SK-N-SH (cell line): ENCODE measurements around the gene CCR5.

Experiments used
- CHD2 ChIP-seq: fragments of 150-350 bp; IDR thresholded peaks from 2 replicates; pipeline ENCODE4 v1.6.1; 2018; ENCODE audit warnings: low read length; ENCODE audit not compliant: partially characterized antibody
- CTCF ChIP-seq: fragments of 200-600 bp; sonication (generic); IDR thresholded peaks from 2 replicates; pipeline ENCODE4 v1.6.1; 2017; ENCODE audit warnings: antibody characterized with exemption, mild to moderate bottlenecking, moderate library complexity
- ELF1 ChIP-seq: IDR thresholded peaks from 2 replicates; pipeline ENCODE4 v1.4.0; 2012
- EP300 ChIP-seq, 2 experiments: IDR thresholded peaks; 2 replicates each; pipeline versions ENCODE4 v1.4.0 to v1.6.1; 2012; ENCODE audit warnings: borderline replicate concordance in 1 of 2, low read depth in 1 of 2, low read length in 1 of 2
- JUND ChIP-seq: IDR thresholded peaks from 2 replicates; pipeline ENCODE4 v1.4.0; 2012
- NRF1 ChIP-seq: IDR thresholded peaks from 2 replicates; pipeline ENCODE4 v1.6.1; 2012; ENCODE audit warnings: low read depth, mild to moderate bottlenecking, low read length
- PBX3 ChIP-seq: IDR thresholded peaks from 2 replicates; pipeline ENCODE4; 2012
- POLR2AphosphoS5 ChIP-seq: IDR thresholded peaks from 2 replicates; pipeline ENCODE4 v1.6.1; 2012; ENCODE audit warnings: low read depth, low read length
- REST ChIP-seq: IDR thresholded peaks from 2 replicates; pipeline ENCODE4 v1.6.1; 2012; ENCODE audit warnings: mild to moderate bottlenecking, low read depth, low read length, moderate library complexity
- SIN3A ChIP-seq: IDR thresholded peaks from 2 replicates; pipeline ENCODE4 v1.6.1; 2012; ENCODE audit warnings: low read depth, mild to moderate bottlenecking, low read length, moderate library complexity, borderline replicate concordance
- TEAD4 ChIP-seq: IDR thresholded peaks from 2 replicates; pipeline ENCODE4 v1.4.0; 2012; ENCODE audit warnings: mild to moderate bottlenecking, borderline replicate concordance; ENCODE audit not compliant: insufficient read depth
- USF1 ChIP-seq: IDR thresholded peaks from 2 replicates; pipeline ENCODE4 v1.4.0; 2012; ENCODE audit warnings: low read depth, borderline replicate concordance
- YY1 ChIP-seq: IDR thresholded peaks from 2 replicates; pipeline ENCODE4 v1.4.0; 2012; ENCODE audit warnings: low read depth, mild to moderate bottlenecking
- ZBTB33 ChIP-seq: IDR thresholded peaks from 2 replicates; pipeline ENCODE4 v1.4.0; 2012; ENCODE audit warnings: low read depth, borderline replicate concordance

- TF ChIP-seq CTCF (no peak), NRF1 (no peak), EP300 (IDR thresholded peaks at IDR 0.05; ENCODE audit: borderline replicate concordance in 1 of 2, low read depth in 1 of 2, low read length in 1 of 2) (no peak), YY1 (no peak), JUND (no peak), ZBTB33 (no peak), TEAD4 (no peak), REST (no peak), POLR2AphosphoS5 (no peak), SIN3A (no peak), ELF1 (no peak), USF1 (no peak), CHD2 (no peak), PBX3 (no peak)
These were observed 39.9 kb downstream of the CCR5 start for GRCh38 chr3:46410669-46411068.
